Measurements from ENCODE around the gene TSC22D1. TPM values are rescaled to one million over a fixed set of nuclear protein-coding genes. Genes with fewer than 3 reads are reported as not detected.

TSC22D1 gene
- total RNA-seq, 1 experiment from 2014 or later = 72.5 TPM

DNA sequence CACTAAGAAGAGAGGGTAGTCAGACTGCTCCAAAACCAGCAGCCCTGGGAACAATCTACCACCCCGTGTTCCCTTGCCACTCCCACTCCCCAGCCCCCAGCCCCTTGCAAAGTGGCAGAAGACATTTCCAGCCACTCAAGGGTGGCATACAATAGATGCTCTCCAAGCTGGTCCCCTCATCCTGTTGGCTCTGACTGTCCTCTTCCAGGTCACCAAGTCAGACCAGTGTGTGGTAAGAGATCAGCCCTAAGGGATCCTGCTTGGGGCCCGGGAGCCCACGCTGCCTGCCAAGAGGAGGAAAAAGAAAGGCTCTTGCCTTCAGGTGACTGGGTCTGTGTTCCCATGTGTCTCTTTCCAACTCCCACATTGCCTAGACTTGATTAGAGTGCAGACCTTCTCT is 177.5 kb downstream of the TSC22D1 start (continued):
- TF ChIP-seq, protein P1, sequence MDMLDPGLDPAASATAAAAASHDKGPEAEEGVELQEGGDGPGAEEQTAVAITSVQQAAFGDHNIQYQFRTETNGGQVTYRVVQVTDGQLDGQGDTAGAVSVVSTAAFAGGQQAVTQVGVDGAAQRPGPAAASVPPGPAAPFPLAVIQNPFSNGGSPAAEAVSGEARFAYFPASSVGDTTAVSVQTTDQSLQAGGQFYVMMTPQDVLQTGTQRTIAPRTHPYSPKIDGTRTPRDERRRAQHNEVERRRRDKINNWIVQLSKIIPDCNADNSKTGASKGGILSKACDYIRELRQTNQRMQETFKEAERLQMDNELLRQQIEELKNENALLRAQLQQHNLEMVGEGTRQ (CRISPR knock-in tag; IDR thresholded peaks at IDR 0.05) = no peak
- no peak for TF ChIP-seq TCF7 (CRISPR knock-in tag; IDR thresholded peaks at IDR 0.05; ENCODE audit: low read depth)
- no peak for TF ChIP-seq FOXK1 (CRISPR knock-in tag; IDR thresholded peaks at IDR 0.05)
- TF ChIP-seq ZNF317 (CRISPR knock-in tag; IDR thresholded peaks at IDR 0.05; ENCODE audit: borderline replicate concordance, low read depth) = no peak
- TF ChIP-seq, protein P2, sequence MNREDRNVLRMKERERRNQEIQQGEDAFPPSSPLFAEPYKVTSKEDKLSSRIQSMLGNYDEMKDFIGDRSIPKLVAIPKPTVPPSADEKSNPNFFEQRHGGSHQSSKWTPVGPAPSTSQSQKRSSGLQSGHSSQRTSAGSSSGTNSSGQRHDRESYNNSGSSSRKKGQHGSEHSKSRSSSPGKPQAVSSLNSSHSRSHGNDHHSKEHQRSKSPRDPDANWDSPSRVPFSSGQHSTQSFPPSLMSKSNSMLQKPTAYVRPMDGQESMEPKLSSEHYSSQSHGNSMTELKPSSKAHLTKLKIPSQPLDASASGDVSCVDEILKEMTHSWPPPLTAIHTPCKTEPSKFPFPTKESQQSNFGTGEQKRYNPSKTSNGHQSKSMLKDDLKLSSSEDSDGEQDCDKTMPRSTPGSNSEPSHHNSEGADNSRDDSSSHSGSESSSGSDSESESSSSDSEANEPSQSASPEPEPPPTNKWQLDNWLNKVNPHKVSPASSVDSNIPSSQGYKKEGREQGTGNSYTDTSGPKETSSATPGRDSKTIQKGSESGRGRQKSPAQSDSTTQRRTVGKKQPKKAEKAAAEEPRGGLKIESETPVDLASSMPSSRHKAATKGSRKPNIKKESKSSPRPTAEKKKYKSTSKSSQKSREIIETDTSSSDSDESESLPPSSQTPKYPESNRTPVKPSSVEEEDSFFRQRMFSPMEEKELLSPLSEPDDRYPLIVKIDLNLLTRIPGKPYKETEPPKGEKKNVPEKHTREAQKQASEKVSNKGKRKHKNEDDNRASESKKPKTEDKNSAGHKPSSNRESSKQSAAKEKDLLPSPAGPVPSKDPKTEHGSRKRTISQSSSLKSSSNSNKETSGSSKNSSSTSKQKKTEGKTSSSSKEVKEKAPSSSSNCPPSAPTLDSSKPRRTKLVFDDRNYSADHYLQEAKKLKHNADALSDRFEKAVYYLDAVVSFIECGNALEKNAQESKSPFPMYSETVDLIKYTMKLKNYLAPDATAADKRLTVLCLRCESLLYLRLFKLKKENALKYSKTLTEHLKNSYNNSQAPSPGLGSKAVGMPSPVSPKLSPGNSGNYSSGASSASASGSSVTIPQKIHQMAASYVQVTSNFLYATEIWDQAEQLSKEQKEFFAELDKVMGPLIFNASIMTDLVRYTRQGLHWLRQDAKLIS (CRISPR knock-in tag; IDR thresholded peaks at IDR 0.05; ENCODE audit: borderline replicate concordance) = no peak

DNA sequence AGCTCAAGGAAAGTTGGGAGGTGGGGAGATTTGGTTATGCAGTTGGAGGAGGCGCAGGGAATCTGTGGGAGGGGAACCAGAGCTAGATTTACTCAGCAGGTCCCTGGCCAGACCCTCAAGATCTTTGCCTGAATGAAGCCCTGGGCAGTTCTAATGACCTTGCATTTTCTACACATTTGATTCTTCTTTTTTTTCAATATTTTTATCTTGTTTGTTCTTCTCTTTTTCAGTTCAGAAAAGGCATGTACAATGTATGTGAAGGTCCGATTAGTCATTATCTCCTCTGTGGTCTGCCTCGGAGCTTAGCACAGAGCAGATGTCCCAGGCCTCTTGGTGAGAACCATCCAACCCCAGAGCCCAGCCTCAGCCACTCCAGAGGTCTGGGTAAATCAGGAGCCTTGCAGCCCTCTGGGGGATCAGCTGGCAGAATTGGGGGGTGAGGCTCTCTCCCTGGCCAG is 178.3 kb downstream of the TSC22D1 start:
- ChIA-PET POLR2A (interaction anchor here (0.7 kb wide), 1 partner anchor 39 kb away, joined by 4 read pairs; no protein-coding TSS in a partner anchor), CTCF (interaction anchor here (1.3 kb wide), 1 partner anchor 39 kb away, joined by 3 read pairs; no protein-coding TSS in a partner anchor)
- Mint-ChIP-seq H3K27me3 (ENCODE audit: low read depth) (no peaks in the 10 kb centered on the region; the same call in 1 of the 2 replicates), H3K4me3 (no peak overlapping the region), H3K9me3 (no peaks in the 10 kb centered on the region), H3K4me1 (peaks cover 33% of the 10 kb centered on the region), H3K36me3 (no peaks in the 10 kb centered on the region), H3K27ac (no peak overlapping the region)
- no peak for DNase-seq (ENCODE audit: low spot score)
- TF ChIP-seq, protein P3, sequence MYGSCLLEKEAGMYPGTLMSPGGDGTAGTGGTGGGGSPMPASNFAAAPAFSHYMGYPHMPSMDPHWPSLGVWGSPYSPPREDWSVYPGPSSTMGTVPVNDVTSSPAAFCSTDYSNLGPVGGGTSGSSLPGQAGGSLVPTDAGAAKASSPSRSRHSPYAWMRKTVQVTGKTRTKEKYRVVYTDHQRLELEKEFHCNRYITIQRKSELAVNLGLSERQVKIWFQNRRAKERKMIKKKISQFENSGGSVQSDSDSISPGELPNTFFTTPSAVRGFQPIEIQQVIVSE (CRISPR knock-in tag; IDR thresholded peaks at IDR 0.05; ENCODE audit: borderline replicate concordance) = no peak
- TF ChIP-seq TEAD4 (CRISPR knock-in tag; IDR thresholded peaks at IDR 0.05) (no peak), SMAD4 (CRISPR knock-in tag; IDR thresholded peaks at IDR 0.05) (no peak), NFE2L1 (CRISPR knock-in tag; IDR thresholded peaks at IDR 0.05) (no peak), TP53 (CRISPR knock-in tag; IDR thresholded peaks at IDR 0.05) (no peak), OVOL2 (CRISPR knock-in tag; IDR thresholded peaks at IDR 0.05; ENCODE audit: borderline replicate concordance) (no peak)
- TF ChIP-seq, protein P4, sequence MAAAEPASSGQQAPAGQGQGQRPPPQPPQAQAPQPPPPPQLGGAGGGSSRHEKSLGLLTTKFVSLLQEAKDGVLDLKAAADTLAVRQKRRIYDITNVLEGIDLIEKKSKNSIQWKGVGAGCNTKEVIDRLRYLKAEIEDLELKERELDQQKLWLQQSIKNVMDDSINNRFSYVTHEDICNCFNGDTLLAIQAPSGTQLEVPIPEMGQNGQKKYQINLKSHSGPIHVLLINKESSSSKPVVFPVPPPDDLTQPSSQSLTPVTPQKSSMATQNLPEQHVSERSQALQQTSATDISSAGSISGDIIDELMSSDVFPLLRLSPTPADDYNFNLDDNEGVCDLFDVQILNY (CRISPR knock-in tag; IDR thresholded peaks at IDR 0.05) = no peak
- ATAC-seq = no peak

DNA sequence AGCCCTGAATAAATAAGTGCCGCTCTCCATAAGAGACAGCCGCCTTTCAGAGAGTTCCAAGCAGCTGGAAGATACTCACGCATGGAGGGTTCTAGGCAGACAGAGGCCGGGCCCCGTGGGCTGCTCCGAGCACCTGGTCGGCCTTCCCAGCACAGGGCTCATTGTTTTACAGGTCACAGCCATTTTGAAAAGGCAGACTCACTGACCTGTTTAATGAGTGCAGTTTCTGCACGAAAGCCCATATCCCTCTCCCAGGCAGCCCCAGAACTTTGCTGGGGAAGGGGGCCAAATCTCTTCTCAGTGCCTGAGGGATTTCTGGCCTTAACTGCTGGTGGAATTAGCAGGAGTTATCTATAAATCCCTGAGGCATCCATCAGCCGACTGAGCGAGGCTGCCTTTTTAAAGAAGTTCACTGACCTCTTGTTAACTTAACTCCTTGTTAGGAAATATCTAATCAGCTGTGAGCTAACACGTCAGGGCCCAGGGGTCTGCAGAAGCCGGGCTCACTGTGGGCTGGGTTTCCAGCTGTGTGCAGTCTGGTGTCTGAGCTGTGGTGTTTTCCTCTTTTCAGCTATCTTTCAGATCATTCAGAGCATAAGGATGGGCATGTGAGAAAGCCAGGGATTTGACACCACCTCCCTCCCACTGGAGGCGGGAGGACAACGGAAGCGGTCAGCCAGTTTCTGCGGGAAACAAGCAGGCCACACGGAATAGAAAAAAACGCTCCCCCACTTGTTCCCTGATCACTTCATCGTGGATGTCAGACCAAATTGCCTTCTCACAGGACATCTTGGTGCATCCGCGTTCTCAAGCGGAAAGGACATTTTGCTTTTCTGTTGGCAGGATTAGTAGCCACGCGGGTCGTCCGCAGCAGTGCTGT is 179.2 kb downstream of the TSC22D1 start:
- H3K4me3 Mint-ChIP-seq = no peak overlapping the region
- no peak overlapping the region for H3K27ac Mint-ChIP-seq
- H3K9me3 Mint-ChIP-seq = no peaks in the 10 kb centered on the region
- H3K27me3 Mint-ChIP-seq (ENCODE audit: low read depth) = no peaks in the 10 kb centered on the region; the same call in 1 of the 2 replicates
- DNase-seq (ENCODE audit: low spot score) (no peak), ATAC-seq (peak; percentile 62)
- CTCF ChIA-PET = interaction anchor here (0.7 to 1.3 kb wide), 2 partner anchors 40 to 127 kb away, joined by 3 read pairs; no protein-coding TSS in a partner anchor
- peaks cover 29% of the 10 kb centered on the region for H3K4me1 Mint-ChIP-seq
- POLR2A ChIA-PET = interaction anchor here (1.4 kb wide), 1 partner anchor 38 kb away, joined by 12 read pairs; no protein-coding TSS in a partner anchor
- no peaks in the 10 kb centered on the region for H3K36me3 Mint-ChIP-seq
- TF ChIP-seq TCF7 (CRISPR knock-in tag; IDR thresholded peaks at IDR 0.05; ENCODE audit: low read depth) (no peak), NR1H2 (CRISPR knock-in tag; IDR thresholded peaks at IDR 0.05) (no peak), NFYB (CRISPR knock-in tag; conservative IDR thresholded peaks at IDR 0.05; ENCODE audit: low read depth) (no peak), TEAD1 (CRISPR knock-in tag; IDR thresholded peaks at IDR 0.05) (no peak), SP1 (CRISPR knock-in tag; conservative IDR thresholded peaks at IDR 0.05) (no peak), CREM (CRISPR knock-in tag; IDR thresholded peaks at IDR 0.05) (no peak), ESRRA (CRISPR knock-in tag; IDR thresholded peaks at IDR 0.05; ENCODE audit: borderline replicate concordance) (no peak), ZNF121 (CRISPR knock-in tag; IDR thresholded peaks at IDR 0.05) (no peak), ZNF671 (CRISPR knock-in tag; IDR thresholded peaks at IDR 0.05) (no peak)
- TF ChIP-seq, protein P5, sequence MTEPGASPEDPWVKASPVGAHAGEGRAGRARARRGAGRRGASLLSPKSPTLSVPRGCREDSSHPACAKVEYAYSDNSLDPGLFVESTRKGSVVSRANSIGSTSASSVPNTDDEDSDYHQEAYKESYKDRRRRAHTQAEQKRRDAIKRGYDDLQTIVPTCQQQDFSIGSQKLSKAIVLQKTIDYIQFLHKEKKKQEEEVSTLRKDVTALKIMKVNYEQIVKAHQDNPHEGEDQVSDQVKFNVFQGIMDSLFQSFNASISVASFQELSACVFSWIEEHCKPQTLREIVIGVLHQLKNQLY (CRISPR knock-in tag; IDR thresholded peaks at IDR 0.05) = no peak
- TF ChIP-seq, protein P6, sequence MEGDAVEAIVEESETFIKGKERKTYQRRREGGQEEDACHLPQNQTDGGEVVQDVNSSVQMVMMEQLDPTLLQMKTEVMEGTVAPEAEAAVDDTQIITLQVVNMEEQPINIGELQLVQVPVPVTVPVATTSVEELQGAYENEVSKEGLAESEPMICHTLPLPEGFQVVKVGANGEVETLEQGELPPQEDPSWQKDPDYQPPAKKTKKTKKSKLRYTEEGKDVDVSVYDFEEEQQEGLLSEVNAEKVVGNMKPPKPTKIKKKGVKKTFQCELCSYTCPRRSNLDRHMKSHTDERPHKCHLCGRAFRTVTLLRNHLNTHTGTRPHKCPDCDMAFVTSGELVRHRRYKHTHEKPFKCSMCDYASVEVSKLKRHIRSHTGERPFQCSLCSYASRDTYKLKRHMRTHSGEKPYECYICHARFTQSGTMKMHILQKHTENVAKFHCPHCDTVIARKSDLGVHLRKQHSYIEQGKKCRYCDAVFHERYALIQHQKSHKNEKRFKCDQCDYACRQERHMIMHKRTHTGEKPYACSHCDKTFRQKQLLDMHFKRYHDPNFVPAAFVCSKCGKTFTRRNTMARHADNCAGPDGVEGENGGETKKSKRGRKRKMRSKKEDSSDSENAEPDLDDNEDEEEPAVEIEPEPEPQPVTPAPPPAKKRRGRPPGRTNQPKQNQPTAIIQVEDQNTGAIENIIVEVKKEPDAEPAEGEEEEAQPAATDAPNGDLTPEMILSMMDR (IDR thresholded peaks at IDR 0.05) = no peak

All from WTC11 (cell line).